K562 (cell line): ENCODE results near the gene LYPD3. TPM values are rescaled to one million over a fixed set of nuclear protein-coding genes. Genes with fewer than 3 reads are reported as not detected.

ENCODE experiments used
- E2F6 ChIP-seq, 2 experiments: IDR thresholded peaks; 2 replicates each; pipeline ENCODE4 v1.6.1; 2011; ENCODE audit warnings: borderline replicate concordance in 1 of 2, control low read depth in 1 of 2, low read depth in 1 of 2, low read length in 1 of 2, mild to moderate bottlenecking in 1 of 2, mixed read lengths in 1 of 2, moderate library complexity in 1 of 2; ENCODE audit not compliant: insufficient read depth in 1 of 2, insufficient read length in 1 of 2, poor library complexity in 1 of 2, severe bottlenecking in 1 of 2; ENCODE audit errors: extremely low read depth in 1 of 2
- MEIS2 ChIP-seq: fragments of 450-650 bp; IDR thresholded peaks from 2 replicates; pipeline ENCODE4 v1.6.1; 2014; ENCODE audit warnings: mild to moderate bottlenecking; ENCODE audit not compliant: partially characterized antibody
- POLR2A ChIP-seq: fragments of 450-650 bp; conservative IDR thresholded peaks from 2 replicates; pipeline ENCODE4 v1.6.1; 2016
- RERE ChIP-seq: sonication (generic); formaldehyde crosslinking; IDR thresholded peaks from 2 replicates; pipeline ENCODE4 v1.8.0; 2023; ENCODE audit warnings: missing genetic modification reagents, mild to moderate bottlenecking, borderline replicate concordance
- YY1 ChIP-seq, 3 experiments: IDR thresholded peaks; 2 replicates each; pipeline ENCODE4 v1.6.1; 2011; ENCODE audit warnings: low read length in 2 of 3, mild to moderate bottlenecking in 2 of 3, moderate library complexity in 2 of 3, borderline replicate concordance in 1 of 3, control low read depth in 1 of 3, low read depth in 1 of 3; ENCODE audit not compliant: insufficient read depth in 3 of 3, insufficient replicate concordance in 2 of 3, control insufficient read depth in 1 of 3, insufficient read length in 1 of 3; ENCODE audit errors: extremely low read depth in 1 of 3
- ZNF133 ChIP-seq: fragments of 250-450 bp; sonication (Bioruptor Pico); IDR thresholded peaks from 2 replicates; pipeline ENCODE4 v1.4.0; 2020; ENCODE audit warnings: mild to moderate bottlenecking
- polyA plus RNA-seq, 8 experiments: library from polyadenylated mRNA; depleted of rRNA in 4 of 8; stranded (reverse) in 5 of 8; unstranded in 3 of 8; fragments of >200 nt; fragmentation: Nextera tagmentation in 2 of 8; fragmentation: Illumina TruSeq in 1 of 8; extraction: Ambion mirVana in 2 of 8; extraction: Trizol in 1 of 8; gene quantifications; 2 replicates each; pipeline versions ENCODE4 v1.2.1 to v1.2.3, GENCODE V29; 2011 to 2014; ENCODE audit warnings: inconsistent platforms in 1 of 8, missing spikeins in 1 of 8
- total RNA-seq, 7 experiments: library from RNA; depleted of rRNA in 6 of 7; stranded (reverse); fragments of >200 nt in 6 of 7; fragmentation: Illumina TruSeq in 2 of 7; extraction: Trizol in 2 of 7; gene quantifications; 2 replicates each; pipeline versions ENCODE4 v1.2.1 to v1.2.3, GENCODE V29; 2011 to 2021; ENCODE audit warnings: low replicate concordance in 1 of 7
- TF ChIP-seq, protein P1 (sequence below), 2 experiments: fragments of 450-650 bp; formaldehyde crosslinking in 1 of 2; IDR thresholded peaks; 2 replicates each; pipeline versions ENCODE4 v1.4.0 to v1.6.1; 2014 to 2020; ENCODE audit warnings: mild to moderate bottlenecking in 2 of 2, borderline replicate concordance in 1 of 2, low read depth in 1 of 2
- TF ChIP-seq, protein P2 (sequence below): fragments of 450-650 bp; IDR thresholded peaks from 2 replicates; pipeline ENCODE4 v1.6.1; 2018; ENCODE audit warnings: mild to moderate bottlenecking, low read depth; ENCODE audit not compliant: partially characterized antibody

The LYPD3 gene
- total and polyA plus RNA-seq, 9 of the 15 experiments (the other 6 are each of a cell fraction or from before 2014, with no cell fraction given) = 0.04 to 0.33 (median 0.20) TPM; not detected in 1

- TF ChIP-seq, protein P1, sequence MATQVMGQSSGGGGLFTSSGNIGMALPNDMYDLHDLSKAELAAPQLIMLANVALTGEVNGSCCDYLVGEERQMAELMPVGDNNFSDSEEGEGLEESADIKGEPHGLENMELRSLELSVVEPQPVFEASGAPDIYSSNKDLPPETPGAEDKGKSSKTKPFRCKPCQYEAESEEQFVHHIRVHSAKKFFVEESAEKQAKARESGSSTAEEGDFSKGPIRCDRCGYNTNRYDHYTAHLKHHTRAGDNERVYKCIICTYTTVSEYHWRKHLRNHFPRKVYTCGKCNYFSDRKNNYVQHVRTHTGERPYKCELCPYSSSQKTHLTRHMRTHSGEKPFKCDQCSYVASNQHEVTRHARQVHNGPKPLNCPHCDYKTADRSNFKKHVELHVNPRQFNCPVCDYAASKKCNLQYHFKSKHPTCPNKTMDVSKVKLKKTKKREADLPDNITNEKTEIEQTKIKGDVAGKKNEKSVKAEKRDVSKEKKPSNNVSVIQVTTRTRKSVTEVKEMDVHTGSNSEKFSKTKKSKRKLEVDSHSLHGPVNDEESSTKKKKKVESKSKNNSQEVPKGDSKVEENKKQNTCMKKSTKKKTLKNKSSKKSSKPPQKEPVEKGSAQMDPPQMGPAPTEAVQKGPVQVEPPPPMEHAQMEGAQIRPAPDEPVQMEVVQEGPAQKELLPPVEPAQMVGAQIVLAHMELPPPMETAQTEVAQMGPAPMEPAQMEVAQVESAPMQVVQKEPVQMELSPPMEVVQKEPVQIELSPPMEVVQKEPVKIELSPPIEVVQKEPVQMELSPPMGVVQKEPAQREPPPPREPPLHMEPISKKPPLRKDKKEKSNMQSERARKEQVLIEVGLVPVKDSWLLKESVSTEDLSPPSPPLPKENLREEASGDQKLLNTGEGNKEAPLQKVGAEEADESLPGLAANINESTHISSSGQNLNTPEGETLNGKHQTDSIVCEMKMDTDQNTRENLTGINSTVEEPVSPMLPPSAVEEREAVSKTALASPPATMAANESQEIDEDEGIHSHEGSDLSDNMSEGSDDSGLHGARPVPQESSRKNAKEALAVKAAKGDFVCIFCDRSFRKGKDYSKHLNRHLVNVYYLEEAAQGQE (IDR thresholded peaks at IDR 0.05; ENCODE audit: borderline replicate concordance) = no peak
- TF ChIP-seq, protein P1 (CRISPR knock-in tag; IDR thresholded peaks at IDR 0.05; ENCODE audit: low read depth) = no peak
- peak; percentile 23 to 87 (median 78) for TF ChIP-seq YY1 (IDR thresholded peaks at IDR 0.05; ENCODE audit: borderline replicate concordance in 1 of 3, control insufficient read depth in 1 of 3, extremely low read depth in 1 of 3, insufficient read depth in 3 of 3, insufficient read length in 1 of 3, insufficient replicate concordance in 2 of 3, low read depth in 1 of 3, low read length in 2 of 3)
- peak; percentile 86 for TF ChIP-seq POLR2A
- TF ChIP-seq E2F6 (IDR thresholded peaks at IDR 0.05; ENCODE audit: borderline replicate concordance in 1 of 2, extremely low read depth in 1 of 2, insufficient read depth in 1 of 2, insufficient read length in 1 of 2, low read depth in 1 of 2, low read length in 1 of 2, poor library complexity in 1 of 2, severe bottlenecking in 1 of 2) = peak; percentile 65 to 91
- no peak for TF ChIP-seq ZNF133 (CRISPR knock-in tag)
- peak; percentile 81 for TF ChIP-seq MEIS2
- TF ChIP-seq, protein P2, sequence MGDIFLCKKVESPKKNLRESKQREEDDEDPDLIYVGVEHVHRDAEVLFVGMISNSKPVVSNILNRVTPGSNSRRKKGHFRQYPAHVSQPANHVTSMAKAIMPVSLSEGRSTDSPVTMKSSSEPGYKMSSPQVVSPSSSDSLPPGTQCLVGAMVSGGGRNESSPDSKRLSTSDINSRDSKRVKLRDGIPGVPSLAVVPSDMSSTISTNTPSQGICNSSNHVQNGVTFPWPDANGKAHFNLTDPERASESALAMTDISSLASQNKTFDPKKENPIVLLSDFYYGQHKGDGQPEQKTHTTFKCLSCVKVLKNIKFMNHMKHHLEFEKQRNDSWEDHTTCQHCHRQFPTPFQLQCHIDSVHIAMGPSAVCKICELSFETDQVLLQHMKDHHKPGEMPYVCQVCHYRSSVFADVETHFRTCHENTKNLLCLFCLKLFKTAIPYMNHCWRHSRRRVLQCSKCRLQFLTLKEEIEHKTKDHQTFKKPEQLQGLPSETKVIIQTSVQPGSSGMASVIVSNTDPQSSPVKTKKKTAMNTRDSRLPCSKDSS = no peak
- no peak for TF ChIP-seq RERE (CRISPR knock-in tag)
Measured at GRCh38 chr19:43474986-43475705, 9.7 kb upstream of the LYPD3 start (continued).
